ENCODE data around the gene AREL1.
A peak's percentile ranks its signal among the peaks of the same experiment; 100 is the strongest.
"Not testable (repeated sequence)": the region's sequence is repeated elsewhere in the genome, so short reads cannot be mapped to it uniquely, and the experiment has no call there.

Gene AREL1, protein sequence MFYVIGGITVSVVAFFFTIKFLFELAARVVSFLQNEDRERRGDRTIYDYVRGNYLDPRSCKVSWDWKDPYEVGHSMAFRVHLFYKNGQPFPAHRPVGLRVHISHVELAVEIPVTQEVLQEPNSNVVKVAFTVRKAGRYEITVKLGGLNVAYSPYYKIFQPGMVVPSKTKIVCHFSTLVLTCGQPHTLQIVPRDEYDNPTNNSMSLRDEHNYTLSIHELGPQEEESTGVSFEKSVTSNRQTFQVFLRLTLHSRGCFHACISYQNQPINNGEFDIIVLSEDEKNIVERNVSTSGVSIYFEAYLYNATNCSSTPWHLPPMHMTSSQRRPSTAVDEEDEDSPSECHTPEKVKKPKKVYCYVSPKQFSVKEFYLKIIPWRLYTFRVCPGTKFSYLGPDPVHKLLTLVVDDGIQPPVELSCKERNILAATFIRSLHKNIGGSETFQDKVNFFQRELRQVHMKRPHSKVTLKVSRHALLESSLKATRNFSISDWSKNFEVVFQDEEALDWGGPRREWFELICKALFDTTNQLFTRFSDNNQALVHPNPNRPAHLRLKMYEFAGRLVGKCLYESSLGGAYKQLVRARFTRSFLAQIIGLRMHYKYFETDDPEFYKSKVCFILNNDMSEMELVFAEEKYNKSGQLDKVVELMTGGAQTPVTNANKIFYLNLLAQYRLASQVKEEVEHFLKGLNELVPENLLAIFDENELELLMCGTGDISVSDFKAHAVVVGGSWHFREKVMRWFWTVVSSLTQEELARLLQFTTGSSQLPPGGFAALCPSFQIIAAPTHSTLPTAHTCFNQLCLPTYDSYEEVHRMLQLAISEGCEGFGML

GRCh38 chr14:74712499-74713394 is at the start of gene AREL1, which contains the start of gene FCF1:
AREL1 (minus strand) TSS chr14:74713080; CDS start chr14:74685615, 27,465 bp downstream.
FCF1 (plus strand) TSS chr14:74713144; CDS start chr14:74713198, 54 bp downstream.
- DNase-seq = peak; percentile 86

DNA sequence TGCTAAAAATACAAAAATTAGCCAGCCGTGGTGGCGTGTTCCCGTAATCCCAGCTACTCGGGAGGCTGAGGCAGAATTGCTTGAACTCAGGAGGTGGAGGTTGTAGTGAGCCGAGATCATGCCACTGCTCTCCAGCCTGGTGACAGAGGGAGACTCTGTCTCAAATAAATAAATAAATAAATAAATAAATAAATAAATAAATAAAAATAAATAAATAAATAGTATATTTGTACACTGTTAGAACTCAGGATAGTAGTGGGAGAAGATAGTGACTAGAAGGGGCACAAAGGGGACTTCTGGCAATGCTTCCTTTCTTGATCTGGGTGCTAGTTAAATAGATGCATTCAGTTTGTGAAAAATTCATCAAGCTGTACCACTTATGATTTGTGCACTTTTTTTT is 45.6 kb upstream of the AREL1 start:
- not testable (repeated sequence) for DNase-seq

GRCh38 chr14:74756326-74756725 is 43.4 kb upstream of the AREL1 start:
- DNase-seq = no peak

GRCh38 chr14:74754899-74755298 is 42.0 kb upstream of the AREL1 start:
- no peak for DNase-seq

- no peak for DNase-seq
Observed at GRCh38 chr14:74754157-74754556, 41.3 kb upstream of the AREL1 start.

DNA sequence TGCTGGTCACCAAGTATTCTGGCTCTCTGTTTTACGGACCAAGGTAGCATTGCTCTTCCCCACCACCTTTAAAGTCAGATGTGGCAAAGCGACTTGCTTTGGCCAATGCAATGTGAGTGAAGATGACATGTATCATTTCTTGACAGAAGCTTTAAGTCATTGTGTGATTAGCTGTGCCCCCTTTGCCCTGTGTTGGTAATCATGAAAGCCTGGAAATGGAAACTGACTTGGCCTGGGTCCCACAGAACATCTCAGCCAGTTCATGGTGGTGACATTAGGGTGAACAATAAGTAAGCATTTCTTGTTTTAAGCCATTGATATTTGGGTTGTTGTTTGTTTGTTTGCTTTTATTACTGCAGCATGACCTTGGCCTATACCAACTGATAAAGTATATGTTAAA is 34.4 kb upstream of the AREL1 start:
- DNase-seq = no peak

DNA sequence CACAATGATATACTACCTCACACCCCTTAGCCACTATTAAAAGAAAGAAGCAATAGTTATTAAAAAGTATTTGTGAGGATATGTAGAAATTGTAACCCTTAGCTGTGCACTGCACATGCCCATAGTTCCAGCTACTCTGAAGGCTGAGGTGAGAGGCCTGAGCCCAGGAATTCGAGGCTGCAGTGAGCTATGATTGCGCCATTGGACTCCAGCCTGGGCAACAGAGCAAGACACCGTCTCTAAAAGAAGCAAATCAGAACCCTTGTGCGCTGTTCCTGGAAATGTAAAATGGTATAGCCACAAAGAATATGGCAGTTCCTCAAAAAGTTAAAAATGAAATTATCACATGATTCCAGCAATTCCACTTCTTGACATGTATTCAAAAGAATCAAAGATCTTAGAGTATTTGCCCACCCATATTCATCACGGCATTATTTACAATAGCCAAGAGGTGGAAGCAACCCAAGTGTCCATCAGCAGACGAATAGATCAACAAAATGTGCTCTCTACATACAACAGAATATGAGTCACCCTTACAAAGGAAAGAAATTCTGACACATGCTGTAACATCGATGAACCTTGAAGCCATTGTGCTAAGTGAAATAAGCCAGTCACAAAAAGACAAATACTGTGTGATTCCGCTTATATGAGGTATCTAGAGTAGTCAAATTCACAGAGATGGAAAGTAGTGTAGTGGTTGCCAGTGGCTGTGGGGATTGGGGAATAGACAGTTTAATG is 26.6 kb upstream of the AREL1 start:
- DNase-seq = no peak

DNA sequence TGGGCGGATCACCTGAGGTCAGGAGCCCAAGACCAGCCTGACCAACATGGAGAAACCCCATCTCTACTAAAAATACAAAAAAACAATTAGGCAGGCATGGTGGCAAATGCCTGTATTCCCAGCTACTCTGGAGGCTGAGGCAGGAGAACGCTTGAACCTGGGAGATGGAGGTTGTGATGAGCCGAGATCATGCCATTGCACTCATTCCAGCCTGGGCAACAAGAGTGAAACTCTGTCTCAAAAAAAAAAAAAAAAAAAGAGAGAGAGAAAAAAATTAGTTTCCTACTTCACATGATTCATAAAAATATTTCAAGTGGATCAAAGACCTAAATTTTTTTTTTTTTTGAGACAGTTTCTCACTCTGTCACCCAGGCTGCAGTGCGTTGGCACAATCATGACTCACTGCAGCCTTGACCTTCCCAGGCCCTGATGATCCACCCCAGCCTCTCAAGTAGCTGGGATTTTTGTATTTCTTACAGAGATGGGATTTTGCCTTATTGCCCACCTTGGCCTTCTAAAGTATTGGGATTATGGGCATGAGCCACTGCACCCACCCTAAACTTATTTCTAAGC is 25.0 kb upstream of the AREL1 start:
- no peak for DNase-seq

GRCh38 chr14:74735125-74735524 is 22.2 kb upstream of the AREL1 start:
- no peak for DNase-seq

- no peak for DNase-seq
Observed at GRCh38 chr14:74733221-74733620, 20.3 kb upstream of the AREL1 start.

GRCh38 chr14:74732387-74732786 is 19.5 kb upstream of the AREL1 start:
- no peak for DNase-seq

DNA sequence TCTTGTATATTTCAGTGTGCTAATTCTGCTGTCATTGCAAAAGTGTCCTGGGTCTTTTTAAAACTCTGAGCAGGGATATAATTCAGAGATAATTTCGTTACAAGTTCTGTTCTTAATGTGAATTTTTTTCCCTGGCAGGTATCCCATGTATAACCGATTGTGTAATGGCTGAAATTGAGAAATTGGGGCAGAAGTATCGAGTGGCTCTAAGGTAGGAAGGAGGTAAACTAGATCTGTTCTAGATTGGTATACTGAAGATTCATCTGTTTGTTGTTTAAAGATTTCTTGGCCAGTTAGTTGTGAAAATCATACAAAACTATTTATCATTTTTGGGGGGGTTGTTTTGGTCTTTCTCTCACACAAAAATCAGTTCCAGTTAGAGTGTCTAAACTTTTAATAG is 10.3 kb upstream of the AREL1 start:
- no peak for DNase-seq

DNA sequence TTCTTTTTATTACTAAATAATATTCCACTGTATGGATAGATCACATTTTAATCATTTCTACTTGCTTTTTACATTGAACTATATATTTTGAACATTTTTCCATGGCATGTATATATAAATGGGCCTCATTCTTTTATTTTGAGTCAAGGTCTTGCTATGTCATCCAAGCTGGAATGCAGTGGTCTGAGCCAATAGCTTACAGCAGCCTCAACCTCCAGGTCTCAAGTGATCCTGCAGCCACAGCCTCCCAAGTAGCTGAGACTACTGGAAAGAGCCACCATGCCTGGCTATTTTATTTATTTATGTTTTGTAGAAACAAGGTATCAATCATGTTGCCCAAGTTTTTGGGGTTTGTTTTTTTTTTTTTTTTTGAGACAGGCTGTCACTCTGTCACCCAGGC is 7.6 kb upstream of the AREL1 start:
- DNase-seq = no peak

- no peak for DNase-seq
Observed at GRCh38 chr14:74713395-74713735, 485 bp upstream of the AREL1 start.

DNA sequence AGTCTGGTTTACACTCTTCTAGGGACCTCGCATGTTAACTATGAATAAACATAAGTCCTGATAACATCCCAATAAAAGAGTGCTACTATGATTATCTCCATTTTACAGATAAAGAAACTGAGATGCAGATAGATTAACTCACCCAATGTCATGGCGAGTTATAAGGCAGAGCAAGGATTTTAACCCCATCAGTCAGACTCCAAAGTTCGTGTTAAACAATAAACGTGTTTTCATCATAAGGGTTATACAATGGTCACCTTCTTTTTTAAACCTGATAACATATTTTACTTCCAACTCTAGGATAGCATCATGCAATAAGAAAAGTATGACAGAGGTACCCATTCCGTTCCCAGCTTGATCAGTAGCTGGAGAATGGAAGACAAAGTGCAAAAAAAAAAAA is 1.2 kb downstream of the AREL1 start:
- DNase-seq = no peak

DNA sequence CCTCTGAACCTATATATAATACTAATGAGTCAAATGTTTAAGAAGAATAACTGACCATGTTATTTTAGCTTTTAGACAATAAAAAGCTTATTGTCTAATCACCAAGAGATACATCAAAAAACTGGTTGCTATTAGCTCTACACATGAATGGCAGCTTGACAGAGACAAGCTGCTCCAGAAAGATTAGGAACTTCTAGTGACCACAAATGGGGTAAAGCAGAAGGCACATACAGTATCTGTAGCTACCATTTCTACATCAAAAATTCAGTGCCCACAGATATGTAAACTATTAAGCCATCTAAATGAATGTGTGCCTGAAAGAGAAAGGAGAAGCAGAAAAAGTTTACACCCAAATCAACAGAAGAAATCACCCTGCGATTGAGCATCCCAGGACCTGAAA is 2.4 kb downstream of the AREL1 start:
- DNase-seq = no peak

- no peak for DNase-seq
Observed at GRCh38 chr14:74705613-74706500, 7.0 kb downstream of the AREL1 start.

DNA sequence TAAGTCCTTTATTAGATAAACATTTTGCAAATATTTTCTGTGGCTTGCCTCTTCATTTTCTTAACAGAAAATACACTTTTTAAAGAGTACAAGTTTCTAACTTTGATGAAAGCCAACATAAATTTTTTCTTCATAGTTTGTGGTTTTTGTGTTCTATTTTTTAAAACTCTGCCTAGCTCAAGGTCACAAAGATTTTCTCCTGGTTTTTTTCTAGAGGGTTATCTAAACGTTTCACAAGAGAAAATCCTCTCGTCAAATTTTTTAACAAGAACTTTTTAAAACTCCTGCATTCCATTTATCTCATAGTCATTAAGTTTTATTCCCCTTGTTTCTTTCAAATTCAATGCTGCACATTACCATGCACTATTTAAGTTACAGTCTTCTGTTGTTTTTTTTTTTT is 8.2 kb downstream of the AREL1 start:
- DNase-seq = no peak

GRCh38 chr14:74703043-74703442 is 9.8 kb downstream of the AREL1 start:
- no peak for DNase-seq

- no peak for DNase-seq
Observed at GRCh38 chr14:74702293-74702692, 10.6 kb downstream of the AREL1 start.

GRCh38 chr14:74698465-74698864 is 14.4 kb downstream of the AREL1 start:
- DNase-seq = no peak

Data from stimulated activated CD8-positive, alpha-beta memory T cell treated with anti-CD3 and anti-CD28 coated beads, Interleukin-4, amount 100 ng/mL, for 48 hours (primary cell).